ENCODE measurements around the gene TMEM52B.

- TF ChIP-seq CTCF (IDR thresholded peaks at IDR 0.05) (no peak), POLR2AphosphoS5 (IDR thresholded peaks at IDR 0.05) (no peak)
Measured at GRCh38 chr12:10221846-10222245, 43.0 kb downstream of the TMEM52B start.

All from upper lobe of left lung (tissue), 4 donors.